ENCODE data around the gene EGFL7.
"Not testable (repeated sequence)": the region's sequence is repeated elsewhere in the genome, so short reads cannot be mapped to it uniquely, and the experiment has no call there.

The EGFL7 gene

GRCh38 chr9:136625101-136626065, 37.3 kb upstream of the EGFL7 start:
- DNase-seq, result peak; percentile 18 to 27

- DNase-seq, result no peak
Measured at GRCh38 chr9:136626066-136626725, 36.5 kb upstream of the EGFL7 start.

GRCh38 chr9:136626740-136627642, 35.7 kb upstream of the EGFL7 start:
- no peak for DNase-seq

- DNase-seq, result no peak
Measured at GRCh38 chr9:136627703-136628102, 35.0 kb upstream of the EGFL7 start.

GRCh38 chr9:136628268-136628667, 34.4 kb upstream of the EGFL7 start:
- DNase-seq, result no peak

GRCh38 chr9:136629001-136629878, 33.5 kb upstream of the EGFL7 start:
- DNase-seq, result no peak

GRCh38 chr9:136629879-136630661, 32.6 kb upstream of the EGFL7 start:
- peak; percentile 52 to 68 for DNase-seq

- no peak for DNase-seq
Measured at GRCh38 chr9:136630662-136630992, 32.1 kb upstream of the EGFL7 start.

GRCh38 chr9:136631038-136632000, 31.4 kb upstream of the EGFL7 start:
- peak; percentile 81 to 88 for DNase-seq

- DNase-seq, result not testable (repeated sequence)
Measured at GRCh38 chr9:136632072-136632471, 30.6 kb upstream of the EGFL7 start.

- not testable (repeated sequence) for DNase-seq
Measured at GRCh38 chr9:136632491-136633106, 30.1 kb upstream of the EGFL7 start.

GRCh38 chr9:136634904-136635303, 27.8 kb upstream of the EGFL7 start:
- no peak for DNase-seq

- no peak for DNase-seq
Measured at GRCh38 chr9:136640171-136641111, 22.3 kb upstream of the EGFL7 start.

- DNase-seq, result no peak
Measured at GRCh38 chr9:136642439-136642921, 20.2 kb upstream of the EGFL7 start.

- DNase-seq, result no peak
Measured at GRCh38 chr9:136643596-136644342, 18.9 kb upstream of the EGFL7 start.

- DNase-seq, result no peak
Measured at GRCh38 chr9:136644343-136644592, 18.4 kb upstream of the EGFL7 start.

- DNase-seq, result peak; percentile 83 to 85
Measured at GRCh38 chr9:136644593-136645351, 17.9 kb upstream of the EGFL7 start.

Data from Kasumi-1 (cell line).